Body of pancreas (tissue), 4 donors: ENCODE results near the gene DGKI.

Experiments
- POLR2A ChIP-seq, 3 donors: fragments of 450-650 bp; IDR thresholded peaks; one replicate each; pipeline ENCODE4 v1.6.1; 2016; ENCODE audit warnings: antibody characterized with exemption in 3 of 3, mild to moderate bottlenecking in 2 of 3
- TF ChIP-seq, protein P1 (sequence below), 7 experiments: fragments of 450-650 bp in 4 of 7; fragments of 200-600 bp in 3 of 7; sonication (generic) in 3 of 7; IDR thresholded peaks; one replicate each; pipeline ENCODE4 v1.5.1; 2016 to 2019; ENCODE audit warnings: antibody characterized with exemption in 7 of 7

DNA sequence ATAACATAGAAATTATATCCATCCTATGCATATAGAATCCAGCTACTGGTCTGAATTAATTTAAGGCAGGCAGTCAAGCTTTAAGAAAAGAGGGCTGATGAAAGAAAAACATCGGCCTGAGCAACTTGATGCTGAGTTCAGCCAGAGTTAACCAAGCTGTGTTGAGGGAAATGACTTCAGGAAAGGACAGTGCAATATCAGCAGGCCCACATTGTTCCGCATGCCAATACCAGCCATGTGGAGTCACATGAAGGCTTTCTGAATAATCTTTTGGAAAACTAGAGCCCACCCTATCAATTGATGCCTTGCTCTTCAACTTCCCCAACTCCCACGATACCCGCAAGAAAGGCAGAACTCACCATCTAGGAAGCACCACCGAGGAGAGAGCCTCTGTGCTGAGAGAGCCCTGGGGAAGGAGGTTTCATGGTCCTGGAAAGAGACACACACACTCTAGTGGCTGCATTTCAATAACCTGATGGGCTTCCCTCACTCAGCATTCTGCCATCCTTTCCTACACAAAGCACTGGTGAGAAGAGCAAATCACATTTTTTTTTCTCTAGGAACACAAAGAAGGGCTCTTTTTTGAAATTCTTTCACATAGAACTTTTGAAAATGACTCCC lies 377.5 kb downstream of the DGKI start:
- no peak for TF ChIP-seq POLR2A (IDR thresholded peaks at IDR 0.05)
- TF ChIP-seq, protein P1, sequence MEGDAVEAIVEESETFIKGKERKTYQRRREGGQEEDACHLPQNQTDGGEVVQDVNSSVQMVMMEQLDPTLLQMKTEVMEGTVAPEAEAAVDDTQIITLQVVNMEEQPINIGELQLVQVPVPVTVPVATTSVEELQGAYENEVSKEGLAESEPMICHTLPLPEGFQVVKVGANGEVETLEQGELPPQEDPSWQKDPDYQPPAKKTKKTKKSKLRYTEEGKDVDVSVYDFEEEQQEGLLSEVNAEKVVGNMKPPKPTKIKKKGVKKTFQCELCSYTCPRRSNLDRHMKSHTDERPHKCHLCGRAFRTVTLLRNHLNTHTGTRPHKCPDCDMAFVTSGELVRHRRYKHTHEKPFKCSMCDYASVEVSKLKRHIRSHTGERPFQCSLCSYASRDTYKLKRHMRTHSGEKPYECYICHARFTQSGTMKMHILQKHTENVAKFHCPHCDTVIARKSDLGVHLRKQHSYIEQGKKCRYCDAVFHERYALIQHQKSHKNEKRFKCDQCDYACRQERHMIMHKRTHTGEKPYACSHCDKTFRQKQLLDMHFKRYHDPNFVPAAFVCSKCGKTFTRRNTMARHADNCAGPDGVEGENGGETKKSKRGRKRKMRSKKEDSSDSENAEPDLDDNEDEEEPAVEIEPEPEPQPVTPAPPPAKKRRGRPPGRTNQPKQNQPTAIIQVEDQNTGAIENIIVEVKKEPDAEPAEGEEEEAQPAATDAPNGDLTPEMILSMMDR (IDR thresholded peaks at IDR 0.05): no peak
